Heart left ventricle (tissue), 16 donors: ENCODE data around the gene UGDH. TPM values are rescaled to one million over a fixed set of nuclear protein-coding genes. Genes with fewer than 3 reads are reported as not detected.
A peak's percentile ranks its signal among the peaks of the same experiment; 100 is the strongest.

Source experiments
- ATAC-seq, 4 donors: fragments of 200-7000 bp; cut with Tn5 transposase; one replicate each; pipeline ENCODE4 v1.9.1; 2020 to 2022; ENCODE audit warnings: moderate library complexity in 4 of 4, mild to moderate bottlenecking in 3 of 4, moderate number of reproducible peaks in 1 of 4
- DNase-seq, 5 donors: peaks; one replicate each; pipeline ENCODE4 v3.0.0-alpha.2; 2020
- H3K27ac ChIP-seq, 12 donors: fragments of 200-600 bp; sonication (generic) in 4 of 12; one replicate each; pipeline versions ENCODE4 v1.5.0 to v1.8.0; 2016 to 2022; ENCODE audit warnings: mild to moderate bottlenecking in 2 of 12
- H3K27me3 ChIP-seq, 9 donors: fragments of 200-600 bp; sonication (generic) in 2 of 9; one replicate each; pipeline versions ENCODE4 v1.5.1 to v1.8.0; 2016 to 2022; ENCODE audit warnings: mild to moderate bottlenecking in 3 of 9
- H3K36me3 ChIP-seq, 9 donors: fragments of 200-600 bp; sonication (generic) in 2 of 9; one replicate each; pipeline versions ENCODE4 v1.5.0 to v1.8.0; 2018 to 2022; ENCODE audit warnings: mild to moderate bottlenecking in 2 of 9
- H3K4me1 ChIP-seq, 12 donors: fragments of 200-600 bp; sonication (generic) in 4 of 12; one replicate each; pipeline versions ENCODE4 v1.5.0 to v1.8.0; 2016 to 2022; ENCODE audit warnings: mild to moderate bottlenecking in 3 of 12
- H3K4me3 ChIP-seq, 12 donors: fragments of 200-600 bp; sonication (generic) in 4 of 12; one replicate each; pipeline versions ENCODE4 v1.5.0 to v1.8.0; 2017 to 2022; ENCODE audit warnings: mild to moderate bottlenecking in 9 of 12, moderate library complexity in 4 of 12
- H3K9me3 ChIP-seq, 12 donors: fragments of 200-600 bp; sonication (generic) in 4 of 12; one replicate each; pipeline versions ENCODE4 v1.5.0 to v1.8.0; 2016 to 2022; ENCODE audit warnings: mild to moderate bottlenecking in 1 of 12
- POLR2A ChIP-seq, 2 donors: fragments of 450-650 bp; IDR thresholded peaks; one replicate each; pipeline ENCODE4 v1.6.1; 2017; ENCODE audit warnings: antibody characterized with exemption in 2 of 2, mild to moderate bottlenecking in 2 of 2, moderate library complexity in 2 of 2
- WGBS, 4 donors: extraction: QIAGEN DNeasy Blood & Tissue Kit in 2 of 4; methylation state at CpG; one replicate each; pipeline versions ENCODE4 v1.1.5 to v1.1.7; 2013 to 2018; 5-methylcytosine and 5-hydroxymethylcytosine counted together
- intact Hi-C, 10 donors: fragments of 100-400 bp; cut with DNase I; formaldehyde crosslinking; loops; one replicate each; pipeline versions ENCODE4 v1.11.1 to v1.14.2; 2022
- polyA plus RNA-seq, 2 donors: library from polyadenylated mRNA; stranded (reverse); fragments of 200-250 nt; gene quantifications; one replicate each; pipeline ENCODE4 v1.2.3, GENCODE V29; 2013
- total RNA-seq, 9 donors: library from RNA; depleted of rRNA in 2 of 9; stranded (reverse); fragments of >200 nt in 2 of 9; fragmentation: NEBNext Ultra II Directional in 3 of 9; extraction: Animal tissue kit (Norgen Biotek cat#: 25700) in 3 of 9; gene quantifications; one replicate each; pipeline versions ENCODE4 v1.1.0 to v1.2.4, GENCODE V29; 2016 to 2023
- TF ChIP-seq, protein P1 (sequence below), 12 donors: fragments of 200-600 bp; sonication (generic) in 4 of 12; IDR thresholded peaks; one replicate each; pipeline versions ENCODE4 v1.5.0 to v1.8.0; 2018 to 2022; ENCODE audit warnings: antibody characterized with exemption in 12 of 12, mild to moderate bottlenecking in 5 of 12
- donor health status: ischemic (EF 13 %, LVEDD 7.1; RV severe dilation, severe dysfunction).
- donor health status: healthy with polysubstance abuse.
- donor health status: DM: no; HTN: yes; CAD: no.
- donor health status: DM: no; HTN: no; CAD: no.
- donor health status: ischemic (EF 25% LVEDD 6.9; RV normal size, moderate dysfunction).
- donor health status: ischemic (EF 25% LVEDD 5.7; RV mildly dilated, moderate dysfunction).
- donor health status: healthy.
- donor health status: DM: yes; HTN: yes; CAD: no.
- donor health status: ischemic (EF 35%, LVEDD 5.7; RV mildly dilated, moderate dysfunction).
- donor health status: nonischemic (EF 11% LVEDD 7.7; RV severe dilation, severe dysfunction).
- donor health status: DM: yes; HTN: yes; CAD: no.
- donor health status: PGD.
- donor health status: ischemic (EF 29% LVEDD 5.4; RV normal size, mild dysfunction).
- donor health status: nonischemic (EF 23%, LVEDD 6.1; RV moderate dilation, normal function).

Gene UGDH
- total and polyA plus RNA-seq, 11 donors: 2.3 to 28.6 (median 16.5) TPM

DNA sequence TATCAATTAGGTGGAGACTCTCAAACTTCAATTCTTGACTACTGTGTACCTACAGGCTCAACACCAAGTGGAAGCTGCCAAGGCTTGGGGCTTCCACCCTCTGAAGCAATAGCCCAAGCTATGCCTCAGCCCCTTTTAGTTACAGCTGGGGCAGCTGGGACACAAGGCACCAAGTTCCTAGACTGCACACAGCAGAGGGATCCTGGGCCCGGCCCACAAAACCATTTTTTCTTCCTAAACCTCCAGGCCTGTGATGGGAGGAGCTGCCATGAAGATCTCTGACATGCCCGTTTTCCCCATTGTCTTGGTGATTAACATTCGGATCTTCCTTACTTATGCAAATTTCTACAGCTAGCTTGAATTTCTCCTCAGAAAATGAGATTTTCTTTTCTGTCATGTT is 3.4 kb upstream of the UGDH start:
- TF ChIP-seq POLR2A (IDR thresholded peaks at IDR 0.05): no peak
- TF ChIP-seq, protein P1, sequence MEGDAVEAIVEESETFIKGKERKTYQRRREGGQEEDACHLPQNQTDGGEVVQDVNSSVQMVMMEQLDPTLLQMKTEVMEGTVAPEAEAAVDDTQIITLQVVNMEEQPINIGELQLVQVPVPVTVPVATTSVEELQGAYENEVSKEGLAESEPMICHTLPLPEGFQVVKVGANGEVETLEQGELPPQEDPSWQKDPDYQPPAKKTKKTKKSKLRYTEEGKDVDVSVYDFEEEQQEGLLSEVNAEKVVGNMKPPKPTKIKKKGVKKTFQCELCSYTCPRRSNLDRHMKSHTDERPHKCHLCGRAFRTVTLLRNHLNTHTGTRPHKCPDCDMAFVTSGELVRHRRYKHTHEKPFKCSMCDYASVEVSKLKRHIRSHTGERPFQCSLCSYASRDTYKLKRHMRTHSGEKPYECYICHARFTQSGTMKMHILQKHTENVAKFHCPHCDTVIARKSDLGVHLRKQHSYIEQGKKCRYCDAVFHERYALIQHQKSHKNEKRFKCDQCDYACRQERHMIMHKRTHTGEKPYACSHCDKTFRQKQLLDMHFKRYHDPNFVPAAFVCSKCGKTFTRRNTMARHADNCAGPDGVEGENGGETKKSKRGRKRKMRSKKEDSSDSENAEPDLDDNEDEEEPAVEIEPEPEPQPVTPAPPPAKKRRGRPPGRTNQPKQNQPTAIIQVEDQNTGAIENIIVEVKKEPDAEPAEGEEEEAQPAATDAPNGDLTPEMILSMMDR (IDR thresholded peaks at IDR 0.05): no peak
- Histone ChIP-seq H3K27me3 (no peaks in the 10 kb centered on the region), H3K4me1 (peaks cover 0 to 29% (median 16%) of the 10 kb centered on the region in 12 donors), H3K4me3 (no peak overlapping the region), H3K36me3 (peaks cover 0 to 47% (median 17%) of the 10 kb centered on the region in 9 donors), H3K27ac (no peak overlapping the region), H3K9me3 (peaks cover 0 to 6% (median 0%) of the 10 kb centered on the region in 12 donors)
- intact Hi-C loops: no loop called here
- no peak for DNase-seq
- ATAC-seq: no peak
- WGBS, 4 donors: 76 to 97% (median 95%) methylated on average over 3 of the region's 3 CpGs

DNA sequence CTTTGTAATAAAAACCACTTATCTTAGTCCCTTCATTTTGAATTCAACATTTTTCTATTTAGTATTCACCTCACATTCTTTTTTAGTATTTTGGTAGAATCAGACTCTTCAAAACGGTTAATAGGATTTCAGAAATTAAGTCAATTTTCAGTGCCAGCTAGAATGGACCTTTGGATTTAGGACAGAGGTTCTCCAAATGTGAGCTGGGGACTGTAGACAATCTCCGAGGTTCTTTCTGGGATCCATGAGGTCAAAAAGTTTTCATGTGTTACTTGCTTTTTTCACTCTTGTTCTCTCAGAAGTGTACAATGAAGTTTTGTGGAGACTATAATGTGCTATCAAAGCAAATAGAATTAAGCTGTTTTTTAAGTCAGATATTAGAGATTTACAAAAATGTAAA is 2.3 kb upstream of the UGDH start:
- H3K9me3 ChIP-seq: peaks cover 0 to 6% (median 0%) of the 10 kb centered on the region in 12 donors
- TF ChIP-seq, protein P1 (IDR thresholded peaks at IDR 0.05): no peak
- no peak for TF ChIP-seq POLR2A (IDR thresholded peaks at IDR 0.05)
- ATAC-seq: no peak
- WGBS, 4 donors: 87 to 97% (median 90%) methylated on average over 2 of the region's 2 CpGs
- H3K36me3 ChIP-seq: peaks cover 0 to 35% (median 14%) of the 10 kb centered on the region in 9 donors
- H3K4me3 ChIP-seq: no peak overlapping the region
- DNase-seq: no peak
- H3K27me3 ChIP-seq: no peaks in the 10 kb centered on the region
- H3K27ac ChIP-seq: peak overlapping the region in 1 of 12 donors; percentile 18
- H3K4me1 ChIP-seq: peaks cover 0 to 30% (median 17%) of the 10 kb centered on the region in 12 donors
- intact Hi-C loops: loop anchor here in 8 of 10 donors (5.0 to 10.0 kb wide), 7 partner anchors 72 to 525 kb away; partner anchors contain the start of genes SMIM14 (in 5 of the 8), PDS5A (in 3 of the 8), UBE2K (in 3 of the 8) and LIAS (in 2 of the 8)

DNA sequence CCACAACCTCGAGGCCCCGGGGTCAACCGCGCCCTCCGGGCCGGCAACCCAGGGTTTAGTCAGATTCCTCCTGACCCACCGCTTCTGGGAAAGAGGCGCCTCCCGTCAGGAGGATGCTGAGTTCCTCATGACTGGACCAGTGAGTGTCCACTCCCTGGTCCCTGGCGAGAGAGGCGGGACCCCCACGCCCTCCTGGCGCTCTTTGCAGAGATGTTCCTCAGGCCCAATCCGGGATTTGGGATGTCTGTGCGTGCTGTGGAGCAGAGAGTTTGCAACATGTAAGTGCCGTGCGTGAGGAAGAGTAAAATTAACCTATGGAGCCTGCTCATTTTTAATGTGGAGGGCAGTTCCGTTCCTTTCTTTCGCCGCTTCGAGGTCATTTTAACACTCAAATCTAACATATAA is 824 bp upstream of the UGDH start:
- peak overlapping the region; percentile 54 to 97 (median 76) for H3K4me3 ChIP-seq
- intact Hi-C loops: loop anchor here in 8 of 10 donors (5.0 to 10.0 kb wide), 7 partner anchors 71 to 527 kb away; partner anchors contain the start of genes SMIM14 (in 5 of the 8), PDS5A (in 3 of the 8), UBE2K (in 3 of the 8) and LIAS (in 2 of the 8)
- ATAC-seq (peak; percentile 6 to 65 (median 58)), DNase-seq (peak in 1 of 5 donors; percentile 91)
- WGBS, 4 donors: 0 to 1% (median 0%) methylated on average over 8 to 21 of the region's 21 CpGs
- TF ChIP-seq POLR2A (IDR thresholded peaks at IDR 0.05): no peak
- TF ChIP-seq, protein P1 (IDR thresholded peaks at IDR 0.05): no peak
- peak overlapping the region; percentile 87 to 97 (median 95) for H3K27ac ChIP-seq
- peaks cover 0 to 21% (median 8%) of the 10 kb centered on the region in 9 donors for H3K36me3 ChIP-seq
- no peaks in the 10 kb centered on the region for H3K27me3 ChIP-seq
- H3K4me1 ChIP-seq: peaks cover 0 to 30% (median 17%) of the 10 kb centered on the region in 12 donors
- H3K9me3 ChIP-seq: peaks cover 0 to 6% (median 0%) of the 10 kb centered on the region in 12 donors

DNA sequence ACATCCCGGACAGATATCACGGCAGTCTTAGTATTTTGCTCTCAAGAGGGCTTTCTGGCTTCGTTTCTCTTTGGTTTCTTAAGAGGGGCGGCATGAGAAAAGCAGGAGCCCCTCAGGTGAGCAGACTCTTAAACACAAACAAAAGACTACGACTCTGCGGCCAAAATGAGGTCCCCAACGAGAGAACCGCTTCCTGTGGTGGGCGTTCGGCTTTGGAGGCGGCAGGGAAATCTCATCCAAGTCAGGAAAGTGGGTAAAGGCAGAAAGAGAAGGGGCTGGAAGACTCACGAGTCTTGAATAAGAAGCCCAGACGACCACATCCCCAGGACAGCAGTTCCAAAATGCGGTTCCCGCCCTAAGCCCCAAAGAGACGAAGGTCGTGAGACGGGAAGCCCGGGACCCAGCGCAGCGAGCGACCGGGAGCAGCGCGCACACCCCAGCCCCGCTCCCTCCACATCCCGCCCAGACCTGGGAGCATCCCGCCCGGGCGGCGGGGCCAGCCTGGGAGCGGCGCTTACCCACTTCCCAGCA is 409 bp downstream of the UGDH start:
- Histone ChIP-seq H3K9me3 (peaks cover 0 to 6% (median 0%) of the 10 kb centered on the region in 12 donors), H3K27me3 (no peaks in the 10 kb centered on the region), H3K27ac (peak overlapping the region; percentile 87 to 97 (median 95)), H3K4me1 (peaks cover 0 to 36% (median 17%) of the 10 kb centered on the region in 12 donors), H3K4me3 (peak overlapping the region; percentile 54 to 97 (median 76)), H3K36me3 (peaks cover 0 to 10% (median 0%) of the 10 kb centered on the region in 9 donors)
- no peak for TF ChIP-seq POLR2A (IDR thresholded peaks at IDR 0.05)
- TF ChIP-seq, protein P1 (IDR thresholded peaks at IDR 0.05): no peak
- DNase-seq (no peak), ATAC-seq (no peak)
- 0 to 1% (median 0%) methylated on average over 21 to 33 of the region's 33 CpGs for WGBS, 4 donors
- intact Hi-C loops: loop anchor here (1.0 to 10.0 kb wide), 13 partner anchors 68 to 528 kb away; partner anchors contain the start of genes SMIM14 (in 8 of the 10), PDS5A (in 6 of the 10), LIAS (in 3 of the 10) and RPL9 (in 3 of the 10)
